Activated naive CD8-positive, alpha-beta T cell treated with anti-CD3 and anti-CD28 coated beads, Interleukin-2, amount 50 U/mL, for 24 hours (primary cell): ENCODE data around the gene HNRNPA2B1.
"Not testable (repeated sequence)": the region's sequence is repeated elsewhere in the genome, so short reads cannot be mapped to it uniquely, and the experiment has no call there.

Experiments
- ATAC-seq: fragments of 150-1000 bp; cut with Tn5 transposase; one replicate; pipeline ENCODE4 v1.10.0; 2021
- DNase-seq: peaks from one replicate; pipeline ENCODE4 v3.0.0; 2021
- H3K27ac Mint-ChIP-seq: one replicate; pipeline ENCODE4 v1.8.0; 2021; ENCODE audit warnings: mild to moderate bottlenecking, mixed read lengths
- H3K27me3 Mint-ChIP-seq: one replicate; pipeline ENCODE4 v1.8.0; 2021; ENCODE audit warnings: mixed read lengths
- H3K36me3 Mint-ChIP-seq: one replicate; pipeline ENCODE4 v1.8.0; 2021; ENCODE audit warnings: low read depth, mixed read lengths
- H3K4me1 Mint-ChIP-seq: one replicate; pipeline ENCODE4 v1.8.0; 2021; ENCODE audit warnings: mixed read lengths
- H3K4me3 Mint-ChIP-seq: one replicate; pipeline ENCODE4 v1.8.0; 2021; ENCODE audit warnings: mild to moderate bottlenecking, moderate library complexity, mixed read lengths
- H3K9me3 Mint-ChIP-seq: one replicate; pipeline ENCODE4 v1.8.0; 2021; ENCODE audit warnings: mixed read lengths

HNRNPA2B1 gene

DNA sequence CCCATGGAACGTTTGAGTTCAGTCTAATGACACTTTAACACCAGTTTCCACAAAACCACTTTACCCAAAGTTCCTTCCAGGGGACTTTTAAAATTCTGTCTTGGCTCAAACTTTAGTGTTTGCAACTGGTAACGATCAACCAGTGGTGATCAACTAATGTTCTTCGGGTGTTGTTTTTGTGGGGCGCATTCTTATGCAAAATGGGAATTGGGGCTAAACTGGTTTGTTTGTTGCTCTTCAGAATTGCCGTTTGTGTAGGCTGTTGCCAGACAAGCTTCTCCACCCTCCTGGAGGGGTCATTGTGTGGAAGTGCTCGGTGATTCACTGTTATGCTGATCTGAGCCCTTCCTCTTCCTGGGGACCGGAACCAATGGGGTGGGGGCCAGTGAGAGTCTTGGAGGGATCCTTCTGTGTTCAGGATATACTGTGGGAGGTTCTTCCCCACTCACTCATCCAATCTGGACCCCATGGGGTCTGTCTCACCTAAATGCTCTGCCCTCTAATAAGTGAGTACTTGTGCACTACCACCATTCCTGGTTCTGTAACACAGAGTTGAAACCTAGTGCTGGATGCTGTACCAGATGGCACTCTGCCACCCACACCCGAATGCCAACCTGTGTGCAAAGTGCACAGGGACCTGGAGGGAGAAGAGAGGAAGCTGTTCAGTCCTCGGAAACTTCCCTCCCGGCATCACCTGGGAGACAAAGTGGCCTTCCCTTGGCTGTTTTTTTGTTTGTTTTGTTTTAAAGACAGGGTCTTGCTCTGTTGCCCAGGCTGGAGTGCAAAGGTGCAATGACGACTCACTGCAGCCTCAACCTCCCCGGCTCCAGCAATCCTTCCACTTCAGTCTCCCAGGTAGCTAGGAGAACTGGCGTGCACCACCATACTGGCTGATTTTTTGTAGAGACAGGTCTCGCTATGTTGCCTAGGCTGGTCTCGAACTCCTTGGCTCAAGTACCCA lies 46.4 kb downstream of the HNRNPA2B1 start:
- H3K27ac Mint-ChIP-seq: peak overlapping the region; percentile 99
- H3K36me3 Mint-ChIP-seq: peaks cover 29% of the 10 kb centered on the region
- no peaks in the 10 kb centered on the region for H3K27me3 Mint-ChIP-seq
- H3K9me3 Mint-ChIP-seq: no peaks in the 10 kb centered on the region
- ATAC-seq (peak; percentile 40), DNase-seq (peak; percentile 40)
- peaks cover 73% of the 10 kb centered on the region for H3K4me1 Mint-ChIP-seq
- H3K4me3 Mint-ChIP-seq: peak overlapping the region; percentile 97

DNA sequence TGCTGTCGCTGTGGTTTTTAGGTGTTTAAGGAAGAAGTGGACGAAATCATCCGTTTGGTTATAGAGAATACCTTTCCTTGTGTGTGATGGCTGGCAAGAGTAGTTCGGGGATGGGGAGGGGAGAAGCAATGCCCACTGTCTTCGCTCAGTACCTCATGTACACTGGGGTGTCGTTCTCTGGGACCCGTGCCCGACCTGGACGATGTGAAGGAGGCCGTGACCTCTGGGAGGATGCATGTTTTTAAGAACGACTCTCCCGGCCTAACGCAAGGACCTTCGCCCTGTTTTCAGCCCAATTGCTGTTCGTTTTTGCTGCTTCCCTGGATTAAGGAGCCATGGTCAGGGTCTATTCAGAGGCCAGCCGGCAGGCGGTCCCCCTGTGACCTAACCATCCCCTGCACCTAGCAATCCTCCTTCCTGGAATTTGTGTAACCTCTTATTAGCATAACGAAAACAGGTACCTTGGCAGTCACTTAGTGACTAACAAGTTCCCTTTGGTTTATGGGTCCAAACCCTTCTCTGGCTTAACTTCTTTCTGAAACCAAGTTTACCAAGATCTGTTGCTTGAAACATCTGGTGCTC lies 47.2 kb downstream of the HNRNPA2B1 start:
- Mint-ChIP-seq H3K27me3 (no peaks in the 10 kb centered on the region), H3K9me3 (no peaks in the 10 kb centered on the region), H3K4me1 (peaks cover 65% of the 10 kb centered on the region), H3K36me3 (peaks cover 28% of the 10 kb centered on the region), H3K4me3 (peak overlapping the region; percentile 97), H3K27ac (peak overlapping the region; percentile 99)
- peak; percentile 60 for ATAC-seq
- DNase-seq: peak; percentile 27

- DNase-seq: peak; percentile 45
Measured at GRCh38 chr7:26152782-26153240, 47.7 kb downstream of the HNRNPA2B1 start.

GRCh38 chr7:26151953-26152781 lies 48.4 kb downstream of the HNRNPA2B1 start, which contains the start of gene NFE2L3:
NFE2L3 (plus strand) TSS chr7:26152198; CDS start chr7:26152499, 301 bp downstream.
- peak; percentile 85 for DNase-seq
- H3K36me3 Mint-ChIP-seq: peaks cover 18% of the 10 kb centered on the region
- peak; percentile 33 for ATAC-seq
- H3K27ac Mint-ChIP-seq: peak within 1 kb of the TSS; percentile 99
- H3K4me1 Mint-ChIP-seq: peaks cover 53% of the 10 kb centered on the region
- no peaks in the 10 kb centered on the region for H3K9me3 Mint-ChIP-seq
- H3K27me3 Mint-ChIP-seq: no peaks in the 10 kb centered on the region
- peak within 1 kb of the TSS; percentile 97 for H3K4me3 Mint-ChIP-seq

More at GRCh38 chr7:26152782-26153240, 47.7 kb downstream of the HNRNPA2B1 start:
- not testable (repeated sequence) for H3K27me3 Mint-ChIP-seq, H3K9me3 Mint-ChIP-seq
- H3K27ac Mint-ChIP-seq: peak overlapping the region; percentile 99
- H3K36me3 Mint-ChIP-seq: peaks cover 25% of the 10 kb centered on the region
- H3K4me3 Mint-ChIP-seq: peak overlapping the region; percentile 97
- peak; percentile 8 for ATAC-seq
- peaks cover 60% of the 10 kb centered on the region for H3K4me1 Mint-ChIP-seq

GRCh38 chr7:26151650-26151952 lies 48.9 kb downstream of the HNRNPA2B1 start:
- H3K9me3 Mint-ChIP-seq: no peaks in the 10 kb centered on the region
- peaks cover 15% of the 10 kb centered on the region for H3K36me3 Mint-ChIP-seq
- no peaks in the 10 kb centered on the region for H3K27me3 Mint-ChIP-seq
- peaks cover 48% of the 10 kb centered on the region for H3K4me1 Mint-ChIP-seq
- ATAC-seq (no peak), DNase-seq (no peak)
- peak overlapping the region; percentile 84 for H3K4me3 Mint-ChIP-seq
- H3K27ac Mint-ChIP-seq: peak overlapping the region; percentile 90

DNA sequence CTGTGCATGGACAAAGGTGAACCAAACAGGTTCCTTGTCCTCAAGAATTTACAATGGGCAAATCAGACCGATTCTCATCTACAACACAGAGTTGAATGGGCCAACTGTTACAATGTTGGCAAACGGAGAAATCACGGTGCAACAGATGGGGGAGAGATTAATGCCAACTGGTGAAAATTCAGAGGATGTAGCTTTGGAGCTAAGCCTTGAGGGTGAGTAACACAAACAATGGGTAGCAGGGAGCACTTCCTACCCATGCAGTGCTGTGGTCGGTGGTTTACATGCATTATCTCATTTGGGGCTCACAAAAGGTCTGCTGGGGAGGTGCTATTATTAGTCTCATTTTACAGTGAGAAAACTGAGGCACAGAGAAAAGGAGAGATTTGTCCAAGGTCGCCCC lies 49.5 kb downstream of the HNRNPA2B1 start:
- no peaks in the 10 kb centered on the region for H3K9me3 Mint-ChIP-seq
- DNase-seq (no peak), ATAC-seq (no peak)
- peaks cover 43% of the 10 kb centered on the region for H3K4me1 Mint-ChIP-seq
- peak overlapping the region; percentile 84 for H3K4me3 Mint-ChIP-seq
- peaks cover 12% of the 10 kb centered on the region for H3K36me3 Mint-ChIP-seq
- H3K27me3 Mint-ChIP-seq: no peaks in the 10 kb centered on the region
- peak overlapping the region; percentile 90 for H3K27ac Mint-ChIP-seq

- Mint-ChIP-seq H3K27me3 (no peaks in the 10 kb centered on the region), H3K4me1 (peaks cover 26% of the 10 kb centered on the region), H3K36me3 (peaks cover 3% of the 10 kb centered on the region), H3K9me3 (no peaks in the 10 kb centered on the region), H3K4me3 (no peak overlapping the region), H3K27ac (no peak overlapping the region)
- no peak for ATAC-seq
- no peak for DNase-seq
Measured at GRCh38 chr7:26149391-26149977, 51.1 kb downstream of the HNRNPA2B1 start.

- DNase-seq, H3K27ac Mint-ChIP-seq, H3K9me3 Mint-ChIP-seq, H3K27me3 Mint-ChIP-seq, ATAC-seq, H3K36me3 Mint-ChIP-seq, H3K4me3 Mint-ChIP-seq: not testable (repeated sequence)
- H3K4me1 Mint-ChIP-seq: peaks cover 15% of the 10 kb centered on the region
Measured at GRCh38 chr7:26148307-26148700, 52.2 kb downstream of the HNRNPA2B1 start.

DNA sequence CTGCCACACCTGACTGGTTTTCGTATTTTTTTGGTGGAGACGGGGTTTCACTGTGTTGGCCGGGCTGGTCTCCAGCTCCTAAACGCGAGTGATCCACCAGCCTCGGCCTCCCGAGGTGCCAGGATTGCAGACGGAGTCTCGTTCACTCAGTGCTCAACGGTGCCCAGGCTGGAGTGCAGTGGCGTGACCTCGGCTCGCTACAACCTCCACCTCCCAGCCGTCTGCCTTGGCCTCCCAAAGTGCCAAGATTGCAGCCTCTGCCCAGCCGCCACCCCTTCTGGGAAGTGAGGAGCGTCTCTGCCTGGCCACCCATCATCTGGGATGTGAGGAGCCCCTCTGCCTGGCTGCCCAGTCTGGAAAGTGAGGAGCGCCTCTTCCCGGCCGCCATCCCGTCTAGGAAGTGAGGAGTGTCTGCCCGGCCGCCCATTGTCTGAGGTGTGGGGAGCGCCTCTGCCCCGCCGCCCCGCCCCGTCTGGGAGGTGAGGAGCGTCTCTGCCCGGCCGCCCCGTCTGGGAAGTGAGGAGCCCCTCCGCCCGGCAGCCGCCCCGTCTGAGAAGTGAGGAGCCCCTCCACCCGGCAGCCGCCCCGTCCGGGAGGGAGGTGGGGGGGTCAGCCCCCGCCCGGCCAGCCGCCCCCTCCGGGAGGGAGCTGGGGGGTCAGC lies 52.8 kb downstream of the HNRNPA2B1 start:
- H3K9me3 Mint-ChIP-seq, H3K4me3 Mint-ChIP-seq, DNase-seq, H3K27ac Mint-ChIP-seq, H3K36me3 Mint-ChIP-seq, H3K27me3 Mint-ChIP-seq, ATAC-seq: not testable (repeated sequence)
- peaks cover 11% of the 10 kb centered on the region for H3K4me1 Mint-ChIP-seq

DNA sequence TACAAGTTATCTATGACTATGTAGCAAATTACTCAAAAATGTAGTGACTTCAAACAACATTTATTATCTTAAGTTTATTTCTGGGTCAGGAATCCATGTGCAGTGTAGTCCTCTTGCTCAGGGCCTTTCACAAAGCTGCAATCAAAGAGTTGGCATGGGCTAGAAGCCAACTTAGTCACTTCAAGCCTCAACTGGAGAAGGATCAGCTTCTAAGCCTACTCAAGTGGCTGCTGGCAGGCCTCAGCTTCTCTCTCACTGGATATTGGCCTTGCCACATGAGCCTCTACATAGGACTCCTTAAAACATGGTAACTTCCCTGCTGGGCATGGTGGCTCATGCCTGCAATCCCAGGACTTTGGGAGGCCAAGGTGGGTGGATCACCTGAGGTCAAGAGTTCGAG lies 53.5 kb downstream of the HNRNPA2B1 start:
- DNase-seq (no peak), ATAC-seq (no peak)
- Mint-ChIP-seq H3K9me3 (no peaks in the 10 kb centered on the region), H3K4me3 (no peak overlapping the region), H3K36me3 (no peaks in the 10 kb centered on the region), H3K27me3 (no peaks in the 10 kb centered on the region), H3K27ac (no peak overlapping the region), H3K4me1 (peaks cover 11% of the 10 kb centered on the region)

GRCh38 chr7:26145238-26145637 lies 55.3 kb downstream of the HNRNPA2B1 start:
- no peaks in the 10 kb centered on the region for H3K36me3 Mint-ChIP-seq
- H3K27ac Mint-ChIP-seq: no peak overlapping the region
- H3K4me3 Mint-ChIP-seq: no peak overlapping the region
- no peaks in the 10 kb centered on the region for H3K4me1 Mint-ChIP-seq
- DNase-seq: no peak
- ATAC-seq: no peak
- no peaks in the 10 kb centered on the region for H3K9me3 Mint-ChIP-seq
- no peaks in the 10 kb centered on the region for H3K27me3 Mint-ChIP-seq

DNA sequence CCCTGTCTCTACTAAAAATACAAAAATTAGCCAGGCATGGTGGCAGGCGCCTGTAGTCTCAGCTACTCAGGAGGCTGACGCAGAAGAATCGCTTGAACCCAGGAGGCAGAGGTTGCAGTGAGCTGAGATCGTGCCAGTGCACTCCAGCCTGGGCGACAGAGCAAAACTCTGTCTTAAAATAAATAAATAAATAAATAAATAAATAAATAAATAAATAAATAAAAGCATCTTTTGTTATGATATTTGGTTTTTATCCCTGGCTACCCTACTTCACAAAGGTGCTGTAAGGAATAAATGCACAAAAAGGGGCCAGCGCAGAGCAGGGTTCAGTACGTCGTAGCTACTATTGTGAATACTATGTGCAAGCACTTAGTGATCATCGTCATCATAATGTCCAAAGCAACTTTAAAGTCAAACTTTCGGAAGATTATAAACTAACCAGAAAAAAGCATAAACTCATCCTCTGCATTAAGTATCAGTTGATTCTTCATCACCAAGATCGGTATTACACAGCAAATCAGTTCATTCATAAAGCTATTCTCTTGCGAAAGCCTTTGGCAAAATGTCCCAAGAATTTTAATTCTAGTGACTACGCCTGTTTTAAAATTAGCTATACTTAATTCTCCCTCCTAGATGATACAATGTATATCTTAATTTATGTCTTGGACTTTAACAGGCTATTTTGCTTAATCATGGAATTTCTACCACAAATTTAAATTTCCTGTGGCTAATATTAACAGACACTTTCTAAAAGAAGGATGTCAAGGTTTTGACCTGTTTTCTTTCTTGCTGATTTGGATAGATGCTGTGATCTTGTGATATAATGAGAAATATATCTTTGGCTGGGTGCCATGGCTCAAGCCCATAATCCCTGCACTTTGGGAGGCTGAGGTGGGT lies 56.1 kb downstream of the HNRNPA2B1 start:
- DNase-seq: no peak
- H3K27me3 Mint-ChIP-seq: no peaks in the 10 kb centered on the region
- no peak overlapping the region for H3K4me3 Mint-ChIP-seq
- H3K36me3 Mint-ChIP-seq: no peaks in the 10 kb centered on the region
- no peak for ATAC-seq
- H3K27ac Mint-ChIP-seq: no peak overlapping the region
- no peaks in the 10 kb centered on the region for H3K9me3 Mint-ChIP-seq
- H3K4me1 Mint-ChIP-seq: no peaks in the 10 kb centered on the region
